GM21576 (cell line): Measurements from ENCODE around the gene KRT3.

Experiments used
- ATAC-seq: cut with Tn5 transposase; IDR thresholded peaks from one replicate; pipeline ENCODE4 v1.9.1; 2021; ENCODE audit warnings: mild to moderate bottlenecking, moderate library complexity; ENCODE audit not compliant: unreplicated experiment

The KRT3 gene

GRCh38 chr12:52815161-52815560 is 19.2 kb upstream of the KRT3 start:
- ATAC-seq = no peak

DNA sequence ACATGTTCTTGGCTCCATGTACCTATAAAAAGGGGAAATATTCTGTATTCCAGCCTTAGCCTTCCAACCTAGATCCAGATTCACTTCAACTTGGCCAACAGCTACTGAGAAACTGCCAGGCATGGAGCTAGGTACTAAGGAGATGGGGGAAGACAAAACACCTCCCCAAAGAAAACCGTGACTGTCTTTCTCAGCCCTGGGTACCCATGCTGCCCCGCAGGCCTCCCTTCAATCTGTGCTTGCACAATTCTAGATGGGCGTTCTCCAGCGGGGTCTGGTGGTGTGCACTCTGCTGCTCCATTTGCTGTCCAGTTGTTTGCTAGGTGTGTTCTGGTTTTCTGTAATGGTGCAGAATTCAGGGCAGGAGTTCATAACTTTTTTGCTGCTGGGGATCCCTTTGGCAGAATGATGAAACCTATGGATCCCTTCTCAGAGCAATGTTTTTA is 18.8 kb upstream of the KRT3 start:
- ATAC-seq = no peak

- ATAC-seq = no peak
These were observed 18.2 kb upstream of the KRT3 start, which contains the start of gene KRT4 for GRCh38 chr12:52813885-52814709. KRT4 (minus strand) TSS chr12:52814116; CDS start chr12:52814058, 58 bp downstream.

DNA sequence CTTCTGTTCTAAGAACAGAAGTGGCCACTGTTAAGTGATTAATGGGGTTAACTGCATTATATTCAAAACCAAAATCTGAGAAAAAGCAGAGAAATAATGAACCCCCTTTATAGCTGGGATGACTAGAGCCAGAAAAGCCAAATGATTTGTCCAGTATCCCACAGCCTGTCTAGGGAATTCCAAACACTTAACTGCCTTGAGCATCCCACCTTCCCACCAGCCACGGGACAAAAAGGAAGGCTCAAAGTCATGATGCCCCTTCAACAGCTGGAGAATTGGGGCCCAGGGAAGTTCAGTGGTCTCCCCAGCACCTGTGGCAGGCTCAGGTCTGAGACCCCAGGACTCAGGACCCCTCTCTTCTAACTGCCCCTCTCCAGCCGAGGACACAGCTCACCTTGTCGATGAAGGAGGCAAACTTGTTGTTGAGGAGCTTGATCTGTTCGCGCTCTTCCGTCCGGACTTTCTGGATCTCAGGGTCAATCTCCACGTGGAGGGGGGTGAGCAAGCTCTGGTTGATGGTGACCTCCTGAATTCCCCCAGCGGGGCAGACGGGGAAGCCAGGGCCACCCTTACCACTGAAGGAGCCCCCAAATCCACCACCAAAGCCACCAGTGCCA is 17.4 kb upstream of the KRT3 start:
- ATAC-seq = no peak

DNA sequence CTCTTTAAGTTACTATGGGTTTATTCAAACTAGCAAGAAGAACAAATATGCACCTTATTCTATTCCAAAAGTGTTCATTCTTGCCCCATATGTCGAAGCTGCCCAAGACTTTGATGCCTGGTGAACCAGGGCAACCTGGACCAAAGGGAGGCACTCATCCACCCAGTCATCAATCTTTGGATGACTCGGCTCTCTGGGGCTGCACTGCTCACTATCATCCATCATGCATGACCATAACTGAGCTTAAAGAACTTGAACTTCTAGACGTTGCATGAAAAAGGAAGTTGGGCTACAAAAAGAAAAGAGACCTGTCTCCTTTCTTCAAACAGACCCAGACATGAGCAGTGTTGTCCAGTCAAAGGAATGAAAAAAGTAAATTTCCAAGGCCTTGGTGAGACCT is 16.8 kb upstream of the KRT3 start:
- ATAC-seq = no peak

- no peak for ATAC-seq
These were observed 16.1 kb upstream of the KRT3 start for GRCh38 chr12:52812073-52812400.

DNA sequence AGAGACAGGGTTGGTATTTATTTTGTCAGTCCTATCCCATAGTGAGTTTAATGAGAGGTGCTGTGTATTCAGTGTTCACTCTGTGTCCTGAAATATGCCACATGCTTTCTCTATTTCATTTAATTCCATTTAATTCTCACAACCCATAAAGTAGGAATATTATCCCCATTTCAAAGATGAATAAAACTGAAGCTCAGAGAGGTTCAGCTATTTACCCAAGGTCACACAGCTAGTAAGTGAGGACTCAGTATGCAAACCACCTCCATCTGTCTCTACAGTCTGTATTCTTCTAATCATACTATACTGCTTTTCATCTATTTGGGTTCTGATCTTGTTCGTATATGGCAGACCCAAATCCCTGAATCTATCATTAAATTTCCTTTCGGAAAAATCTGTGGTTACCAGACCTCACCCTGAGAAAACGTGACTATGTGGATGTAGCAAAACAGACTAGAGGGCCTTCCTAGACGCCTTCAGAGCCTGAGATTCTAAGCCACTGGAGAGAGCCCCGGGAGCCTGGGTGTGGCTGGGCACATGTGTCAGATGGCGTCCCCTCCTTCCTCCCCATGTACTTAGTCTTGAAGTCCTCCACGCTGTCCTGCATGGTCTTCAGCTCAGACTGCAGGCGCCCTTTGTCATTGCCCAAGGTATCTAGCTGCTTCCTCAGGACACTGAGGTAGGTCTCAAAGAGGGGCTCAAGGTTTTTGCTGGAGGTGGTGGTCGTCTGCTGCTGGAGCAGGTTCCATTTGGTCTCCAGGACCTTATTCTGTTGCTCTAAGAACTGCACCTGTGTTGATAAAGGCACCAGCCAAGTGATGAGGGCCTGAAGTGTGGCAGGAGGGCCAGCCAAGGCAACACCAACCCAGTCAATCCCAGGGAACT is 15.5 kb upstream of the KRT3 start:
- no peak for ATAC-seq

- no peak for ATAC-seq
These were observed 14.6 kb upstream of the KRT3 start for GRCh38 chr12:52810554-52810953.

DNA sequence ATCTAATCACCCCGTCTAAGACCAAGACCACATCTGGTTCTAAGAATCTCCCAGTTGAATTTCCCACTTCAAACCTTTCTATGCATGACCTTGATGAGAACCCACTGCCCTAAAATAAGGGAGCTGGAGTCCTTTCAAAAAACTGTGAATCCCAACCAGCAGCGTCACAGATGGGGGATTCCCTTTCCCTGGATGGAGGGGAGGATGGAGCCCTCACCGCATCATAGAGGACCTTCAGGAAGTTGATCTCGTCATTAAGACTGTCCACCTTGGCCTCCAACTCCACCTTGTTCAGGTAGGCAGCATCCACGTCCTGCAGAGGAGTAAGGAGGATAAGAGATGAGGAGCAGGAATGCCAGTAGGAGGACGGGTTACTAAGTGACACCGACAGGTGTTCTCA is 13.2 kb upstream of the KRT3 start:
- ATAC-seq = no peak

- ATAC-seq = no peak
These were observed 12.8 kb upstream of the KRT3 start for GRCh38 chr12:52808573-52809160.

DNA sequence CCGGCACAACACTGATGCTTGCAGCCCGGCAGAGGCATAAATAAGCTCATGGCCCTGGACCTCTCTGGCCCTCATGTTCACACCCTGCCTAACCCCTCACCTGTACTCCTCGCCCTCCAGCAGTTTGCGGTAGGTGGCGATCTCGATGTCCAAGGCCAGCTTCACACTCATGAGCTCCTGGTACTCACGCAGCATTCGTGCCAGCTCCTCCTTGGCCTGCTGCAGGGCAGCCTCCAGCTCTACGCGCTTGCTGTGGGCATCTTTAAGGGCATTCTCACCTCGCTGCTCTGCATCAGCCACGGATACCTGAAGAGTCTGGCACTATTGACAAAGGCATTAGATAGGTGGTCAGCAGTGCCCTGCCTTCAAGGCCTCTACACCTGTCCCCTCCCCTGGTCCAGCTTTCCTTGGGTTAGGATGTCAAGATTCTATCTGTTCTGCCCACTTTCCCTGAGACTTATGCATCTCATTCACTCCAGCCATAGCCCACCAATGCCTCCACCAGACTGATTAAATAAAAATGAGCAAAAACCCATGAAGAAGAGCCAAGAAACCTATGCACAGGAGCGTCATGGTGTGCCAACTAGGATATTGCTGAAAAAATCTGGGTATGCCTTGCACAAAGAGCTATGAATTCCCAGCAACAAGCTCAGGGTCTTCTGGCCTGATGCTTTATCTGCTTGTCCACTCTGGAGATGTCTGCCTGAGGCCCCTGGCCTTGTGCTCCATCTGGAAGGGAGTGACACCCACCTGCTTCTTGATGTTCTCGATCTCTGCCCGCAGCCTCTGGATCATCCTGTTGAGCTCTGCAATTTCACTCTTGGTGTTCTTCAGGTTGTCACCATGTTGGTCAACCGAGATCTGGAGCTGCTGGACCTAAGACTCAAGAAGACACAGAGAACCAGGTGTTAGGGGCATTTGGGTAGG is 11.9 kb upstream of the KRT3 start:
- no peak for ATAC-seq

GRCh38 chr12:52806821-52807543 is 11.1 kb upstream of the KRT3 start:
- no peak for ATAC-seq

DNA sequence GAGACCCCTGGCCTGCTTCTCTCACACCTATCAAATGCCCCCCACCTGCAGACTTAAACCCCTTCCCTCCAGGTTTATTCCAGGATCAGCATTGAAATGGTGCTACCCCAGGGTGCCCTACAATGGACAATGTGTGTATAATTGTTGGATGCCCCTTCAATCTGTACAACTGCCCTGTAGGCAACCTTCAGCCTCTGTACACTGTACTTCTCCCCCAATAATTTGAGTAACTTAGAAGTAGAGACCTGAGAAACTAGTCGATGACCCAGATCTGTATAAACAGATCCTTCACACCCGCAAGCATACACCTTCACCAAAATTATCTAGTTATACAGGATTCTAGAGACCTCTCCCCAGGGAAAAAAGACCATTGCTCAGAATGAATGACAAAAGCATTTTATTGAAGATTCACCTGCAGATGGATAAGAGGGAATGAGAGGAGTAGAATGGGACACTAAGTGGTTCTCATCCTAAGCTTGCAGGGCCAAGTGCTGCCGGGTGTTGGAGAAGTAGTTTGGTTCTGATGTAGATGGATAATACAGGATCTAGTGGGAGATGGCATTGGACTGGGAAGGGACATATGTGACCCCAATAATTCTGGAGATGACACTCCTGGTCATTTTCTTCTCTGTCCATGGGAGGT is 10.4 kb upstream of the KRT3 start:
- no peak for ATAC-seq

- ATAC-seq = no peak
These were observed 9.8 kb upstream of the KRT3 start for GRCh38 chr12:52805739-52806138.

GRCh38 chr12:52805000-52805399 is 9.1 kb upstream of the KRT3 start:
- ATAC-seq = no peak

GRCh38 chr12:52802442-52802841 is 6.5 kb upstream of the KRT3 start:
- no peak for ATAC-seq

GRCh38 chr12:52801773-52802172 is 5.9 kb upstream of the KRT3 start:
- no peak for ATAC-seq

DNA sequence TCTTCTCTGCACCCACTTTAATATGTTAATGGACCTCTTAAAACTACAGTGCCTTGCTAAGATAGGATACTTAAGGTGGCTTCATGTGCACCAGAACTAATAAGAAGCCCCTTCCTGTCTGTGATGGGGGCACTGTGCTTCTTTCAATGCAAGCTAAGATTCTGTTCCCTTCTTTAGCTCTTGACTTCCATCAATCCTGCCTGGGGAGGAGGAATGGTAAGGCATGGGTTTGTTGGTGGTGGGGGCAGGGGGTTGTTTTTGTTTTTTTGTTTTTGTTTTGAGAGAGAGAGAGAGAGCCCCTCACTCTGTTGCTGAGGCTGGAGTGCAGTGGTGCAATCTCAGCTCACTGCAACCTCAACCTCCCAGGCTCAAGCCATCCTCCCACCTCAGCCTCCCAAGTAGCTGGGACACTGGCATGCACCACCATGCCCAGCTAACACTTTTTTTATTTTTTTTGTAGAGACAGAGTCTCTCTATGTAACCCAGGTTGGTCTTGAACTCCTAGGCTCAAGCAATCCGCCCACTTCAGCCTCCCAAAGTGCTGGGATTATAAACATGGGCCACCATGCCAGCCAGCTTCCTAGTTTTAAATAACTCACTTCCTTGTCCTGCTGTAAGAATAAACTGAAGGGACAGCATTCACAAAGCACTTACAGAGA is 4.5 kb upstream of the KRT3 start:
- no peak for ATAC-seq
